ENCODE results near the gene NGEF.

DNA sequence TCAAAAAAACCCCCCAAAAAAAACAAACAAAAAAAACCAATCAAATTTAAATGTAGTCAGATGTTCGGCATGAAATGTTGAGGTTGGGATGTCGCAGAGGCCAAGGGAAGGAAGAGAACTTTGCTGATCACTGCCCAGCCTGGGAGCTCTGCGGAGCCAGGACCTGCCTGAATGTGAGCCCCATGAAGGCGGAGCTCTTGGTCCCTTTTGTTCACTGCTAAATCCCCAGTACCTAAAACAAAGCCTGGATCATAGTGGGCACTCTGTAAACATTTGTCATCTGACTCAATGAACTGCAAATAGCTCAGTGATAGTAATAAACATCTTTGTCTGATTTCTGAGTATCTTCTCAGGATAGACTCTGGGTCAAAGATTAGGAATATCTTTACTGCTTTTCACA is 64.0 kb downstream of the NGEF start:
- TF ChIP-seq, protein P1, sequence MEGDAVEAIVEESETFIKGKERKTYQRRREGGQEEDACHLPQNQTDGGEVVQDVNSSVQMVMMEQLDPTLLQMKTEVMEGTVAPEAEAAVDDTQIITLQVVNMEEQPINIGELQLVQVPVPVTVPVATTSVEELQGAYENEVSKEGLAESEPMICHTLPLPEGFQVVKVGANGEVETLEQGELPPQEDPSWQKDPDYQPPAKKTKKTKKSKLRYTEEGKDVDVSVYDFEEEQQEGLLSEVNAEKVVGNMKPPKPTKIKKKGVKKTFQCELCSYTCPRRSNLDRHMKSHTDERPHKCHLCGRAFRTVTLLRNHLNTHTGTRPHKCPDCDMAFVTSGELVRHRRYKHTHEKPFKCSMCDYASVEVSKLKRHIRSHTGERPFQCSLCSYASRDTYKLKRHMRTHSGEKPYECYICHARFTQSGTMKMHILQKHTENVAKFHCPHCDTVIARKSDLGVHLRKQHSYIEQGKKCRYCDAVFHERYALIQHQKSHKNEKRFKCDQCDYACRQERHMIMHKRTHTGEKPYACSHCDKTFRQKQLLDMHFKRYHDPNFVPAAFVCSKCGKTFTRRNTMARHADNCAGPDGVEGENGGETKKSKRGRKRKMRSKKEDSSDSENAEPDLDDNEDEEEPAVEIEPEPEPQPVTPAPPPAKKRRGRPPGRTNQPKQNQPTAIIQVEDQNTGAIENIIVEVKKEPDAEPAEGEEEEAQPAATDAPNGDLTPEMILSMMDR (IDR thresholded peaks at IDR 0.05; ENCODE audit: low read depth, low read length, missing input control) = no peak
- TF ChIP-seq, protein P2, sequence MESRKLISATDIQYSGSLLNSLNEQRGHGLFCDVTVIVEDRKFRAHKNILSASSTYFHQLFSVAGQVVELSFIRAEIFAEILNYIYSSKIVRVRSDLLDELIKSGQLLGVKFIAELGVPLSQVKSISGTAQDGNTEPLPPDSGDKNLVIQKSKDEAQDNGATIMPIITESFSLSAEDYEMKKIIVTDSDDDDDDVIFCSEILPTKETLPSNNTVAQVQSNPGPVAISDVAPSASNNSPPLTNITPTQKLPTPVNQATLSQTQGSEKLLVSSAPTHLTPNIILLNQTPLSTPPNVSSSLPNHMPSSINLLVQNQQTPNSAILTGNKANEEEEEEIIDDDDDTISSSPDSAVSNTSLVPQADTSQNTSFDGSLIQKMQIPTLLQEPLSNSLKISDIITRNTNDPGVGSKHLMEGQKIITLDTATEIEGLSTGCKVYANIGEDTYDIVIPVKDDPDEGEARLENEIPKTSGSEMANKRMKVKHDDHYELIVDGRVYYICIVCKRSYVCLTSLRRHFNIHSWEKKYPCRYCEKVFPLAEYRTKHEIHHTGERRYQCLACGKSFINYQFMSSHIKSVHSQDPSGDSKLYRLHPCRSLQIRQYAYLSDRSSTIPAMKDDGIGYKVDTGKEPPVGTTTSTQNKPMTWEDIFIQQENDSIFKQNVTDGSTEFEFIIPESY (IDR thresholded peaks at IDR 0.05) = no peak
- TF ChIP-seq REST (IDR thresholded peaks at IDR 0.05) = no peak
- TF ChIP-seq, protein P3, sequence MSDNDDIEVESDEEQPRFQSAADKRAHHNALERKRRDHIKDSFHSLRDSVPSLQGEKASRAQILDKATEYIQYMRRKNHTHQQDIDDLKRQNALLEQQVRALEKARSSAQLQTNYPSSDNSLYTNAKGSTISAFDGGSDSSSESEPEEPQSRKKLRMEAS (IDR thresholded peaks at IDR 0.05) = no peak
- no peak for TF ChIP-seq RAD21 (IDR thresholded peaks at IDR 0.05)
- TF ChIP-seq, protein P4, sequence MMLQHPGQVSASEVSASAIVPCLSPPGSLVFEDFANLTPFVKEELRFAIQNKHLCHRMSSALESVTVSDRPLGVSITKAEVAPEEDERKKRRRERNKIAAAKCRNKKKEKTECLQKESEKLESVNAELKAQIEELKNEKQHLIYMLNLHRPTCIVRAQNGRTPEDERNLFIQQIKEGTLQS (IDR thresholded peaks at IDR 0.05) = no peak
- no peak for TF ChIP-seq EGR1 (IDR thresholded peaks at IDR 0.05; ENCODE audit: low read depth in 2 of 2)
- no peak for TF ChIP-seq JUND (IDR thresholded peaks at IDR 0.05)
